LNCAP (cell line): ENCODE measurements around the gene CD160.

Source experiments
- CTCF ChIP-seq: fragments of 450-650 bp; IDR thresholded peaks from 2 replicates; pipeline ENCODE4 v1.5.1; 2017; ENCODE audit warnings: mild to moderate bottlenecking

The CD160 gene

GRCh38 chr1:145719230-145720079, at the start of gene CD160:
TSS of gene CD160 (plus strand) at chr1:145719499. CDS start at chr1:145728328, 8,829 bp downstream.
- TF ChIP-seq CTCF = no peak

GRCh38 chr1:145688328-145688727, 31.0 kb upstream of the CD160 start:
- TF ChIP-seq CTCF = no peak

GRCh38 chr1:145688924-145689323, 30.4 kb upstream of the CD160 start:
- TF ChIP-seq CTCF = no peak

GRCh38 chr1:145689922-145690321, 29.4 kb upstream of the CD160 start:
- no peak for TF ChIP-seq CTCF

- no peak for TF ChIP-seq CTCF
These were observed 28.4 kb upstream of the CD160 start for GRCh38 chr1:145690587-145691558.

- no peak for TF ChIP-seq CTCF
These were observed 26.4 kb upstream of the CD160 start for GRCh38 chr1:145692785-145693443.
